ENCODE data around the gene EMILIN1.
"Not testable (repeated sequence)": the region's sequence is repeated elsewhere in the genome, so short reads cannot be mapped to it uniquely, and the experiment has no call there.

Gene EMILIN1

DNA sequence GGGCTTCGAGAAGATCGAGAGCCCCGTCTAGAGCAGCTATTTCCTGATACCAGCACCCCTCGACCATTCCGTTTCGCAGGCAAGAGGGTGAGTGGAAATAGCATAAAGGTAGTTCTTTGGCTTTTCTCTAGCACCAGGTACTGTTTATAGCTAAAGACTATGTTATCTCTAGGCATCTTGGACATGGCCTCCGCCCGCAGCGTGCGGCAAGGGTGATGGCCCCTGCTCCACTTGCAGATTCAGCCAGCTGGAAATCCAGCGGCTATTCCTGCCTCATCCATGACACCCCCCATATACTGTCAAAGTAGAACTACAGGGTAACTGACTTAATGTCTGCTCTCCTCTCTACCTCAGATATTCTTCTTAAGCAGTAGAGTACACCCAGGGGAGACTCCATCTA is 23.7 kb upstream of the EMILIN1 start:
- DNase-seq = no peak

DNA sequence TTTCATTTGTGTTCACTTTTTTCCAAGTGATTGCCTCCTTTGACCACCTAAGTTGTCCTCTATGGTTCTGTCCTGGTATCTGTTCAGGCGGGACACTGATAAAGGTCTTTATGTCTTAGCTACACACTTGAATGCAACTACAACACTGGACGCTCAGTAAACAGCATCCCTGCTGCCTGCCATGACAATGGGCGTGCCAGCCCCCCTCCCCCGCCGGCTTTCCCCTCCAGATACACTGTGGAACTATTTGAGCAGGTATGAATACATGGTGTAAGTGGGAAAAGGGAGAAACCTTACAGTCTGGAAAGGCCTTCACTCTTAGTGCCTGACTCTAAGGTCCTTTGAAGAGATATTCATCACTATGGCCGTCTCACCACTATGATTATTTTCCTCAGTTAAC is 21.2 kb upstream of the EMILIN1 start:
- DNase-seq = no peak

DNA sequence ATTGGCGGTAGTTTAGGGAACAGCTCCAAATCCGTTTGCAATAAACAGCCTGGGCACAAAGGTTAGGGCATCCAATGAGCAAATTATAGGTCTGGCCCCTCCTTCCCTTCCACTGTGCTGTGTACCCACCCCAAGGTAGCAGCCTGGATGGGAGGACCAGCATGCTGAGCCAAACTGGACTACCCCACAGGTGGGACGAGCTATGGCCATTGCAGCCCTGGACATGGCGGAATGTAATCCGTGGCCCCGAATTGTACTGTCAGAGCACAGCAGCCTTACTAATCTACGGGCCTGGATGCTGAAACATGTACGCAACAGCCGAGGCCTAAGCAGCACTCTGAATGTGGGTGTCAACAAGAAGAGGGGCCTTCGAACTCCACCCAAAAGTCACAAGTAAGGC is 20.2 kb upstream of the EMILIN1 start:
- no peak for DNase-seq

DNA sequence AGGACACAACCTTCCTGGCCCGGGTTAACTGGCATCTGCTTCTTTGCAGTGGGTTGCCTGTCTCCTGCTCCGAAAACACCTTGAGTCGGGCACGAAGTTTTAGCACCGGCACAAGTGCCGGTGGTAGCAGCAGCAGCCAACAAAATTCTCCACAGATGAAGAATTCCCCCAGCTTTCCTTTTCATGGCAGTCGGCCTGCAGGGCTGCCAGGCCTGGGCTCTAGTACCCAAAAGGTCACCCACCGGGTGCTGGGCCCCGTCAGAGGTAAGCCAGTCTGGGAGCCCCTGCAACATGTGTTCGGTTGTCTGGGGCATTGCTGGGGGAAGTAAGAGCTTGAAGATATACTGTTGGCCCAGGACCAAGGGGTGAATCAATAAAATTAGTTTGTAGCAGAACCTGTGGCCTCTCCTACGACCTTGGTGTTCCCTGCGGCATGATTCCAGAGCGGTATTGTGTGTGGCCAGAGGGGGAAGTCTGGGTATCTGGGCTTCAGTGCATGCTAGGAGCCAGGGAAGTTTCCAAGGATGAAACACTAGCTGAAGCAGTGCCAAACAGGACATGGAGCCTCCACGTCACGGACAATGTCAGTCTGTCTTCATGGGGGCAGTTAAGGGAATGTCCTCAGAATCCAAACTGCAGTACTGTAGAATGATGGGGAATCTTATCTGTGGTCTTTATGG is 19.1 kb upstream of the EMILIN1 start:
- DNase-seq = no peak

DNA sequence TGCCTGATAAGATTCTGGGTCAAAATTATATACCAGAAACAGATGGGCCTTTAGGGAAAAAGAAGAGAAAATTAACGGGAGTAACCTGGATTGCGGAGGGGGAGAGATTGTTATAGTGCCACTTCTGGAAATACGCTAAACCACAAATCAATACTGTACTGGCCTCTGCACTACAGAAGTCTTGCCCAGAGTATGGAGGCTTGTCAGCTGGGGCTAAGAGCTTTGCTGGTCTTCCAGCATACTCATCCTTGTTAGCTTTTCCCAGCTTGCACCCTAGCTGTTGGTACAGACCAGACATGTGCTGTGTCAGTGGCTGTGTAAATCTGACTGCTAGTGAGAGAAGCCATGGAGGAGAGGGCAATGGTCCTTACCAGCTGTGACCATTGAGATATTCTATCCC is 18.1 kb upstream of the EMILIN1 start:
- no peak for DNase-seq

DNA sequence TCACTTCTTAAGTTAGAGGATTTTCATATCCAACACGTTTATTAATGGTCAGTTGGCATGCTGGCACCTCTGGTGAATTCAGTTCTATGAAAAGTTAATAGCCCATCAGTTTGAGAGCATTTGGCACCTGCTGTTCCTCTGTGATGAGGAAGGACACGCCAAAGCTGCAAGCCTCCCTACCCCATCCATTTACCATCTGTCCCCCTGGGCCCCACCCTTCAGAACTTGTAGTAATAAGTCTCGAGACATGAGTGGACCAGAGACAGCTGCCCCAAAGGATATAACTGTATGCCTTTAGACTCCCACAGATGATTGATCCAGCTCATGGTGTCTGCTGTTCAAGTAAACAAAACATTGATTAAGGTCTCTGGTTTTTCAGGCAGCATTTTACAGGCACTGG is 13.3 kb upstream of the EMILIN1 start:
- DNase-seq = no peak

DNA sequence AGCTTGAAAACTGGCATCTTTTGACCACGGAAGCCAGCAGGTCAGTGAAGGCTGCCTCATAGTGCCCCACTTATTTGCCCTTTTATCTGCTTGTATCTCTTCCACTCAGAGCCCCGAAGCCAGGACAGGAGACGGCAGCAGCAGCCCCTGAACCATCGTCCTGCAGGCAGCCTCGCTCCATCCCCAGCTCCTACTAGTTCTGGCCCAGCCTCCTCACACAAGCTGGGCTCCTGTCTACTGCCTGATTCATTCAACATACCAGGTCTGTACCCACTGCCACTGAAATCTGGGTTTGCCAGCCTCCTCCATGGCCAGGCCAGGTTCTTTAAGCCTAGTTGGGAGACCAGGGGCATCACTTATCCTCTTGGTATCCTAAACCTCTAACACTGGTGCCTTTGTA is 11.0 kb upstream of the EMILIN1 start:
- no peak for DNase-seq

DNA sequence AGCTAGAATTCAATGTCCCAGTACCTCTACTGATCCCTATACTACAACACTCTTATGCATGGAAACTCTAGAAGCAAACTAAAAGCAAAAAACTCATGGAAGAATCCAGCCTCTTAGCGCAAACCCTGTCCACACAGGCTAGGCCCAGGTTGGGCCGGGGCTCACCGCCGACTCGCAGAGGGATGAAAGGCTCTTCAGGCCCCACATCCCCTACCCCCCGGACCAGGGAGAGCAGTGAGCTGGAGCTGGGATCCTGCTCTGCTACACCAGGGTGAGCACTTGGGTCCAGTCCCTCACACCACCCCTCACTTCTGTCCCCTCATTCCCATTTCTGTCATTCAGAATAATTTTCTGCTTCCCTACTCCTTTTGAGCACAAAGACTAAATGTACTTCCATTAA is 9.0 kb upstream of the EMILIN1 start:
- DNase-seq = no peak

DNA sequence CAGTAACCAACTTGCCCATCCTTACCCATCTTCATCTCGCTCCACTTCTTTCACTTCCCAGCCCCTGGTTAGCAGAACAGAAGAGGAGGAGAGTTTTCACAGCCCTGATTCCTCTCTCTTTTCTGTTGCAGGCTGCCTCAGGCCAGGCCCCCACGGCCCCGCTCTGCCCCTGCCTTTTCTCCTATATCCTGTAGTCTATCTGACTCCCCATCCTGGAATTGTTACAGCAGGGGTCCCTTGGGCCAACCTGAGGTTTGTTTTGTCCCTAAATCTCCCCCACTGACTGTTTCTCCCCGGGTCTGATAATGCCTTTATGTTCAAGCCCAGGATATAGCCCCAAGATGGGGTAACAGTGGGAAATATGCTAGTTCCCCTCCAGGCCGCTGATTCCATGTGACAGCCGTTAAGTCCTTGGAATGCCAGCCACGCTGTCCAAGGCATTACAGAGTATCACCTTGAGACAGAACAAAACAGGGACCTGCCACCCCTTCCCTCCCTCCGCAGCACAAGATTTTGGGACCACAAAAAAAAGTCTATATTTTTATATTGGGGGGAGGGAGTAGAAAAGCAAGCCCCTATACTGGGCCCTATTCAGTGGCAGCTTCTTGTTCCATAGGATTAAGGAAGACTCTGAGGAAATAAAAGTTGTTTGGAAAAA is 8.3 kb upstream of the EMILIN1 start:
- DNase-seq = no peak

DNA sequence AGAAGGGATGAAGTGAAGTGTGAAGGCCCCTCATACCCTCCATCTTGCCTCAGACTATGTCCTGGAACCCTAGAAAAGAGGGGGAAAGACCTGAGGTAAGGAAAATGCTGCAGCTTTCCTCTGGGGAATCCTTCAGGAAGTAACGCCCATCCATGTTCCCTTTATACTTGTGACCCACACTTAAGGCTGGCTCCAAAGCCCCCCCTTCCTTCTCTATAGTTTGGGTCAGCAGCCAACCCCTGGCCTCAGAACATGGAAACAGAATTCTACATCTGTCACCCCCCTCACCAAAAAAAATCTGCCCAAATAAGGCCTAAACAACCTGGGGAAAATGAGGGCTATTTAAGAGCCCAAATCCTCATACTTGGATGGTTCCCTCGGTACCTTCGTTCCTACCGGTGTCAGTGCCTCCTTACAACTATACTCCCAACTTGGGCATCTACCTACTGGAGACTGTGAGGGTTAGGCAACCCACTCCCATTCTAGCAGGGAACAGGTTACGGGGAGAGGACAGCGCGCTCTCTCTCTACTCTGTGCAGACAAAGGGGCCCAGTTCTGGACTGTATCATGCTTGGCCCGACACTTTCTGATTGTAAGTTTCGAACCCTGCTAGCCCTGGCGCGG is 7.7 kb upstream of the EMILIN1 start:
- no peak for DNase-seq

DNA sequence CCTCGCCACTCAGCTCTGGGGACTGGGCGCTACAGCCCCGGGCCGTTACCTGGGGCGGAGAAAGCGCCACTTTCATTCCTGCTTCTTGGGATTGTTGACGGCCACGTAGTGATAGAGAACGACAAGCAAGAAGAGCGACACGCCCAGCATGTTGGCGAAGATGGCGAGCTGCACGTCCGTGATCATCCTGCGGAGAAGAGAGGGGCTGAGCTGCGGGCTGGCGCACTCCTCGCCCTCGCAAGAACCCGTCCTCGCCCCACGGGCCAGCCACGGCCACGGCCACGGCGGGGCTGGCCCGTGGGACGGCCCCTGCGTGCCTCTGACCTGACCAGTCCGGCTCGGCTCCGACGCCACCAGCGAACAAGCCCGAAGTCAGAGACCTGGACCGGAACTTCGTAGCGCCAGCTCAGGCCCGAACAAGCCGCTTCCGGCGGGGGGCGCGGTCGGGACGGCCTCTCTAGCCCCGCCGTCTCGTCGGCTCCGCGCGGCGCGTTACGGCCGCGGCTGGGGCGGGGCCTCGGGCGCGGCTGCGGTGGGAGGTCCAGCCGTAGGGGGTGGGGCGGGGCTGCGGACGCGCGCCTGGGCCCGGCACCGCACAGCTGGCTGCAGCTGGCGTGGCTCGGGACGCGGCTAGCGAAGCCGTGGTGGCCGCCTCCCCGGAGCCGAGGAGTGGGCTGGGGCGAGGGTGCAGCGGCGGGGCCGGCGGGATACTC is 7.0 kb upstream of the EMILIN1 start, which contains the start of gene OST4:
OST4 (minus strand) TSS at position 378 of the 713 bp plus-strand sequence.
- DNase-seq = peak; percentile 88 to 94

DNA sequence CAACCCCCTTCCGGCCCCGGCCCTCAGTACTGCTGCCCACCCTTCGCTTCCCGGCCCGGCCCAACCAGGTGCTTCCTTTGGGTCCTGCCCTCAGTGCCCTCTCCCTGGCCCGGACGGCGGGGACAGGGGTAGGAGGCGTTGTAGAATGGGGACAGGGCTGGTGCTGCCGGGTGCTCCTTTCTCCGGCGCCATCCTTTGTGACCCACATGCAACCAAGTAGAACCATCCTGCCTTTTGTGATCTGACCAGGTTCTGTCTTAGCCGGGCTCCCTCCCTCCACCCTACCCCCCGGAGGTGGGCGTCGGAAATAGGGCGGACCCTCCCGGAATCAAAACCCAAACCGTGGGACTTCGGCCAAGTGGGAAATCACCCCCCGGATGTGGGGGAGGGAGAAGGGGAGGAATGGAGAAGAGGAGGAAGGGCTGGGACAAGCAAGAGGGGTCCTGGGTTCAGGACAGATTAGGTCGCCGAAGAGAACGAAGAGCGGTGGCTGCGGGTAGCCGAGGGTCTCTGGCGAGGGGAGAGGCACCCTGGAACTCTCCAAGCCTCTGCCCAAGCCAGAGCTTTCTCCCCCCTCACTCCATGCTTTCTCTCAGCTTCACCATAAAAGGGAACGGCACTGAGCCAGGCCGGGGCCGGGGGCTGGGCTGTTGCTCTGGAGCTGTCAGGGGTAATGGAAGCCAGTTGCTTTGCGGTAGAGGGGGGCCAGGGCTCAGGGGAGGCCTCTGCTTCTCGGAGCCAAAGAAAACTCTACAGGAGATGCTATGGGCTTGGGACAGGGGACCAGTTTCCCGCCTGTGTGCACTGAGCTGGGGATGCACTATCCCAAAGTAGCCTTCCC is 6.2 kb upstream of the EMILIN1 start:
- no peak for DNase-seq

DNA sequence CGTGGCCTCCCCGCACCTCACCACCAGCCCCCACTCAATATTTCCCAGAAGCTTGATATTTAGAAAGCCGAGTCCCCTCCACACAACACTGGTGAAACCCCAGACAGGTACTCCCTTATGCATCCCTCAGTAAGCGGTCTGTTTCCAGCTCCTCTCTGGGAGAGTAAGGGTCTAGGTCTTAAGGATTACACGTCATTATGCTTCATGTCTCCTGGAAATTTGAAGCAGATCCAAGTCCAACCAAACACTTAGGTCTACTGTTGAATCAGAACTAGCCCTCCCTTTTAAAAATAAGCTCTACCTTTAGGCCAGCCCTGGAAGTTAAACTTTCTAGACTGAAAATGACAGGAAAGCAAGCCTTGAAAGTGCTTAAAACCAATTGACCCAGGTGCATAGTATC is 5.5 kb upstream of the EMILIN1 start:
- DNase-seq = no peak

DNA sequence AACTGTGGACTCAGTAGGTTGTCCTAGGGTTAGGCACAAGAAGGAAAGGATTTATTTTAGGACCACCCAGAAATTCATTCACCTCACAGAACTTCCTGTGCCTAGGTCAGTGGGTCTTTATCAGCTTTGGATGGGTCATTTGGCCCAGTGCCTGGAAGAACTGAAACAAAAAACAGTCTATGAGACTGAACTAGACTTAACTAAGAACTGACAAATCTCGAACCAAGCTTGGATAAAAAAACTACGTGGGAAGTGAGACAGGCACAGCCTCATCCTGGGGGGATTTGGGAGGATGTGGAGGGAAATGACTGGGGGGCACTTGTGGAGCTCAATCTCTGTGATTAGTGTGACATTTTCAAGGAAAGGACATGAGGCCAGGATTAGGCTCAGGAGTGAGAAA is 4.6 kb upstream of the EMILIN1 start:
- DNase-seq = no peak

DNA sequence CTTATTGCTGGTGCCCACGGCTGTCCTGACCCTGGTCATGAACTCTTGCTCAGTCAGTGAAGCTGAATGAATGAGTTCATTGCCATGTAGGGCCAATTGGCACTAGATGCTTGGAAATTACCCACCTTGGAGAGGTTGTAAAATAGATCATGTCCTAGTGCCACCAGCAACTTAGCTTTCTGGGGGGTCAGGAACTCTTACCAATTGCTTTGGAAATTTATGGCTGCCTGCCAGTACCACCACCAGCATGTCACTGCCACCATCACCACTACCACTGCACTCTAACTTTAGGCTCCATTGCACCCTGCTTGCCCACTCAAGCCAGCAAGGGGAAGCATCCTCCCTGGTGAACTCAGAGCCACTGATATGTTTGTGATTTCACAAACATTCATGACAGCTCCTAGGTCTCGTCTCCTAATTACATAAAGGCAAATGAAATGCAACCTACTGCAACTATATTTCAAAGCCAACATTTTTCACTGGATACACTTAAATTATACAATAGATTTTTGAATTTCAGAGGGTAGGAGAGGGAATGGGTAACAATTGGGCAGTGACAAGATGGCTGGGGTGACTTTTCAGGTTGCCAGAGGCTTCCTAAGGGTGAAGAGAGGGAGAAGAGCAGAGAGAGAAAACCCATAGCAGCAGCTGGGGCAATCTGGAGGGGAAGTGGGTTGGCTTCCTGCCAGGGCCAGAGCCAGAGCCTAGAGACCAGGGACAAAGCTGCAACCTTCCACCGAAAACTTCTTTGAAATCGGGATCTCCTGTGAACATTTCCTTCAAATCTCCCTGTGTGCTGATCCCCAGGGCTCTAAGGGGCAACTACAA is 3.5 kb upstream of the EMILIN1 start:
- no peak for DNase-seq

DNA sequence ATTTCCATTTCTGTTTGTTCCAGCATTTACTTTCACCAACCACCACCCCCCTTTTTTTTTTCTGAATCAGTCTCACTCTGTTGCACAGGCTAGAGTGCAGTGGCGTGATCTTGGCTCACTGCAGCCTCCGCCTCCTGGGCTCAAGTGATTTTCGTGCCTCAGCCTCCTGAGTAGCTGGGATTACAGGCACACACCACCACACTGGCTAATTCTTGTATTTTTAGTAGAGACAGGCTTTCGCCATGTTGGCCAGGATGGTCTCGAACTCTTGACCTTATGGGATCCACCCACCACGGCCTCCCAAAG is 2.9 kb upstream of the EMILIN1 start:
- not testable (repeated sequence) for DNase-seq

DNA sequence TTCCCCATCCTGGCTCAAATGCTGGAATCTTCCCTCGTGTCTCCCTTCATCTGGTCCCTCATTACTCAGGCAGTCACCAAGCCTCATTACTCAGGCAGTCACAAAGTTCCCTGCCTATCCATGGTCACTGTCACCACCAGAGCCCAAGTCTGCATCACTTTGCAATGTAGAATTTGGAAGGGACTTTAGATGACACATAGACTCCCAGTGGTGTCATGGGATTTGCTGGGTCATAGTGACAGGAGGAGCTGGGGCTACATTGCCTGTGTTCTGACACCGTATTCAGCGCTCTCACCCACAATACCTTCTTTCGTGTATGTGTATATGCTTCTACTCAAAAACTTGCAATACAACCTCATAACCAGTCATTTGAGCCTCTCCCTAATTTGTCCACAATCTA is 2.1 kb upstream of the EMILIN1 start:
- DNase-seq = no peak

DNA sequence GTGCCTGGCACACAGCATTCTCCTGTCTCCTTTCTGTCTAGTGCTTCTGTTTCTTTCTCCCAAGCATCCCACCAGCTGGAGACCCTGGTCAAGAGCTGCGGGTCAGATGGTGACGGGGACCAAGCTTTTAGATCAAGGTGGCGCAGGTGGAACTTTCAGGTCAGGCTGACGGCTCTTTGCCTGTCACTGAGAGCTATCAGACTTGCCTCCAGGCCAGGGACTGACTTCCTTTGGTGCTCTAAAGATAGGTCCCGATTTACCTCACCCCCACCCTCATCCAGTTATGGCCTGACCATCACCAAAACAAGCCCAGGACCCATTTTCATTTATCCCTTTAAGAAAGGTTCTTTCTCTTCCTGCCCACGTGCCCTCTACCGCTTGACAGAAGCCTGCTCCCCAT is 1.2 kb upstream of the EMILIN1 start:
- no peak for DNase-seq

DNA sequence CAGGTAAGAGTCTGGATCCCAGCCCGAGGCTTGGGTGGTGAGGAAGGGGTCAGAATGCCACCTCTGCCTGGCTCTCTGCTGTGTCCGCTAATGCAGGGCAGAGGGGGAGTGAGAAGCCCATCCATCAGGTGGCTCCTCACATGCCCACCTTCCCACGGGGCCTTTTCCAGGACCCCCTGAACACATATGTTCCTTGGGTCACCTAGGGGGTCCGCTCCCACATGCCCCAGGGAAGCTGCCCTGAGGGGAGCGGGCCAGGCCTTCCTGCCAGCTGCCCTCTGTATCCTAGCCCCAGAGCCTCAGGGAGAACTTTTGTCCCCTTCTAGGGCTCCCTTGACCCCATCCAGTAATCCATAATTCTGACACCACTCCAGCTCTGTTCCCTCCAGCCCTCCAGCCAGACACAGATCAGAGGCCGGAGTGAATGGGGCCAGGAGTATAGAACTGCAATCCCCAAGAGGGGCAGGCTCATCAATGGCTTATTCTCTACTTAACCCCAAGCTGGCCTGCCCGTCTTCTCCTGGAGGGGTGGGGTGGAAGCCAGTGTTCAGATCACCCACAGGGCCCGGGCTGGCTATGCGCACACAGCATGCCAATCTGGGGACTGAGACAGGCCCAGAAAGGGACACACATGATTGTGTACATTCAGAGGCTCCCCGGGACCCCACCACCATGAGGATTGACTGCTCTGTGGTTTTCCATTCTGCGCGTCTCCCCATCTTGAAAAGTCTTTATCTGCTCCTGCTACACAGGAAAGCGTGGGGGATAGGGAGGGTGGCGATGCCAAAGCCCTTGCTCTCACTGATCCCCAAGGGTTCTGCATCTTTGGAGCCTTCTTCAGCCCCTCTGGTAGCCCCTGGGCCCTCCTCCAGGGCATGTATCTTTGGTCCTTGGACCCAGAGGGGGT is 1.1 kb downstream of the EMILIN1 start:
- DNase-seq = no peak

DNA sequence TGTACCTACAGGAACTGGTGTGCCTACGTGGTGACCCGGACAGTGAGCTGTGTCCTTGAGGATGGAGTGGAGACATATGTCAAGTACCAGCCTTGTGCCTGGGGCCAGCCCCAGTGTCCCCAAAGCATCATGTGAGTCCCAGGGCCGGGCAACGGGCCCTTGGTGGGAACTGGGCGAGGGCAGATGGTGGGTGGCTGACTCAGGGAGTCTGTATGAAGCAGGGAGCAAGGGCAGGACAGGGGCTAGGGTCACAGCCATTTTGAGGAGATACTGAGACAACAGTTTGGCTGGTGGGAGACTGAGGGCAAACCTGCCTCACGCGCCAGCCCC is 1.7 kb downstream of the EMILIN1 start:
- DNase-seq = no peak

DNA sequence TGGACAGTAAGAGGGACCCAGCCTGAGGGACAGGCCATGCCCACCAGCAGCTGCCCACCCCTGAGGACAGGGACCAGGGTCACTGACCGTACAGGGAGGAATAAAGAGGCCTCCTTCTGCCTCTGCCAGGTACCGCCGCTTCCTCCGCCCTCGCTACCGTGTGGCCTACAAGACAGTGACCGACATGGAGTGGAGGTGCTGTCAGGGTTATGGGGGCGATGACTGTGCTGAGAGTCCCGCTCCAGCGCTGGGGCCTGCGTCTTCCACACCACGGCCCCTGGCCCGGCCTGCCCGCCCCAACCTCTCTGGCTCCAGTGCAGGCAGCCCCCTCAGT is 2.2 kb downstream of the EMILIN1 start:
- DNase-seq = no peak
